Mammary epithelial cell (primary cell): Measurements from ENCODE around the gene NPHP4.

Experiments
- EZH2 ChIP-seq: IDR thresholded peaks from 2 replicates; pipeline ENCODE4 v1.6.1; 2012; ENCODE audit warnings: low read length, inconsistent platforms, borderline replicate concordance
- TF ChIP-seq, protein P1 (sequence below), 2 donors: IDR thresholded peaks in 1 of 2; conservative IDR thresholded peaks in 1 of 2; 2 replicates each; pipeline ENCODE4 v1.5.1; 2011 to 2012; ENCODE audit warnings: inconsistent platforms in 2 of 2, low read length in 2 of 2, mild to moderate bottlenecking in 2 of 2, control low read depth in 1 of 2, low read depth in 1 of 2; ENCODE audit not compliant: insufficient read depth in 1 of 2; ENCODE audit errors: extremely low read depth in 1 of 2

DNA sequence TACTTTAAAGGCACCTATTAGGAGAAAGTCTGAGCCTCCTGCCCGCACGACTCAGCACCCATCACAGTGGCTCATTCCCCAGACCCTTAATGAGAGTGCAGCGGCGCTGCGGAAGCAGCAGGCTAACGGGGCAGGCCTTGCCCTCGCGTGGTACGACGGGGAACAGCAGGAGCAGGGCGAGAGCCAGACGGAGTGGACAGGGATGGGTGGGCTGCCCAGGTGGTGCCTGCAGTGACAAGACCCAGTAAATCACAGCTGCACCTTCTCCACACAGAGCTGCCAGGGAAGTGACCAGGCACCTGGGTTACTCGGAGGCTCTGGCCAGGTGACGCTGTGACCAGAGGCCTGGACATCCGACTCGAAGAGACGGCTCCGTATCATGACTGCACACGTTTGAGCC, 131.9 kb downstream of the NPHP4 start:
- TF ChIP-seq, protein P1, sequence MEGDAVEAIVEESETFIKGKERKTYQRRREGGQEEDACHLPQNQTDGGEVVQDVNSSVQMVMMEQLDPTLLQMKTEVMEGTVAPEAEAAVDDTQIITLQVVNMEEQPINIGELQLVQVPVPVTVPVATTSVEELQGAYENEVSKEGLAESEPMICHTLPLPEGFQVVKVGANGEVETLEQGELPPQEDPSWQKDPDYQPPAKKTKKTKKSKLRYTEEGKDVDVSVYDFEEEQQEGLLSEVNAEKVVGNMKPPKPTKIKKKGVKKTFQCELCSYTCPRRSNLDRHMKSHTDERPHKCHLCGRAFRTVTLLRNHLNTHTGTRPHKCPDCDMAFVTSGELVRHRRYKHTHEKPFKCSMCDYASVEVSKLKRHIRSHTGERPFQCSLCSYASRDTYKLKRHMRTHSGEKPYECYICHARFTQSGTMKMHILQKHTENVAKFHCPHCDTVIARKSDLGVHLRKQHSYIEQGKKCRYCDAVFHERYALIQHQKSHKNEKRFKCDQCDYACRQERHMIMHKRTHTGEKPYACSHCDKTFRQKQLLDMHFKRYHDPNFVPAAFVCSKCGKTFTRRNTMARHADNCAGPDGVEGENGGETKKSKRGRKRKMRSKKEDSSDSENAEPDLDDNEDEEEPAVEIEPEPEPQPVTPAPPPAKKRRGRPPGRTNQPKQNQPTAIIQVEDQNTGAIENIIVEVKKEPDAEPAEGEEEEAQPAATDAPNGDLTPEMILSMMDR (conservative IDR thresholded peaks at IDR 0.05 in 1 of 2, IDR thresholded peaks at IDR 0.05 in 1 of 2; ENCODE audit: extremely low read depth in 1 of 2, insufficient read depth in 1 of 2, low read depth in 1 of 2, low read length in 2 of 2) = no peak
- no peak for TF ChIP-seq EZH2
